ENCODE data around the gene SLIT3. TPM values are rescaled to one million over a fixed set of nuclear protein-coding genes. Genes with fewer than 3 reads are reported as not detected.

Gene SLIT3
- total RNA-seq, 1 experiment from 2014 or later: 0.10 TPM

GRCh38 chr5:168950241-168950951 is 350.5 kb downstream of the SLIT3 start:
- no TSS peak for BruUV-seq (replicated peaks)
- no peak overlapping the region for H3K27ac ChIP-seq (ENCODE audit: low read depth, low read length)
- no peaks in the 10 kb centered on the region for H3K79me2 ChIP-seq (ENCODE audit: insufficient read depth, low read length)
- H3K4me3 ChIP-seq (replicated peaks in 1 of 2; ENCODE audit: low read depth in 1 of 2, low read length in 2 of 2): no peak overlapping the region
- no peaks in the 10 kb centered on the region for H3K36me3 ChIP-seq (ENCODE audit: control insufficient read depth in 1 of 2, insufficient read depth in 2 of 2, low read length in 2 of 2)
- no peak overlapping the region for H3K4me2 ChIP-seq (ENCODE audit: low read length)
- ATAC-seq (no peak), DNase-seq (ENCODE audit: low read depth, low spot score) (no peak)
- H4K20me1 ChIP-seq (ENCODE audit: insufficient read depth): no peaks in the 10 kb centered on the region
- H3K27me3 ChIP-seq (ENCODE audit: insufficient read depth, low read length): no peaks in the 10 kb centered on the region
- intact Hi-C loops (cut with micrococcal nuclease): no loop called here
- ChIA-PET CTCF (no interaction called here), POLR2A (no interaction called here), RAD21 (ENCODE audit: low non-redundant PET in 1 of 2, low total read pairs in 2 of 2, uncharacterized antibody in 2 of 2, unreplicated experiment in 2 of 2) (no interaction called here)
- H3K9ac ChIP-seq (ENCODE audit: low read length): no peak overlapping the region
- H3K9me2 ChIP-seq (ENCODE audit: insufficient read depth): no peaks in the 10 kb centered on the region
- no peak overlapping the region for H2AFZ ChIP-seq (ENCODE audit: low read depth, low read length, poor library complexity, severe bottlenecking)
- H3K4me1 ChIP-seq (ENCODE audit: control insufficient read depth in 1 of 2, insufficient read depth in 2 of 2, low read length in 2 of 2): no peaks in the 10 kb centered on the region
- no peak for TF ChIP-seq JUND (IDR thresholded peaks at IDR 0.05)
- TF ChIP-seq POLR2A (IDR thresholded peaks at IDR 0.05; ENCODE audit: borderline replicate concordance, extremely low read depth, insufficient read depth, insufficient read length): no peak
- TF ChIP-seq ELF1 (IDR thresholded peaks at IDR 0.05; ENCODE audit: borderline replicate concordance, low read depth): no peak
- no peak for TF ChIP-seq CTCF (IDR thresholded peaks at IDR 0.05 in 2 of 3, conservative IDR thresholded peaks at IDR 0.05 in 1 of 3; ENCODE audit: borderline replicate concordance in 1 of 3, insufficient read depth in 1 of 3, low read depth in 2 of 3, low read length in 2 of 3)
- TF ChIP-seq, protein P1, sequence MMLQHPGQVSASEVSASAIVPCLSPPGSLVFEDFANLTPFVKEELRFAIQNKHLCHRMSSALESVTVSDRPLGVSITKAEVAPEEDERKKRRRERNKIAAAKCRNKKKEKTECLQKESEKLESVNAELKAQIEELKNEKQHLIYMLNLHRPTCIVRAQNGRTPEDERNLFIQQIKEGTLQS (IDR thresholded peaks at IDR 0.05): no peak
- no peak for TF ChIP-seq YY1 (IDR thresholded peaks at IDR 0.05; ENCODE audit: extremely low read depth, insufficient replicate concordance, low read depth, low read length)
- TF ChIP-seq SRF (IDR thresholded peaks at IDR 0.05; ENCODE audit: low read depth): no peak
- TF ChIP-seq EZH2phosphoT487 (IDR thresholded peaks at IDR 0.05; ENCODE audit: borderline replicate concordance): no peak
- no peak for TF ChIP-seq POLR2AphosphoS5 (IDR thresholded peaks at IDR 0.05; ENCODE audit: low read depth, low read length)
- no peak for TF ChIP-seq MAX (IDR thresholded peaks at IDR 0.05)
- TF ChIP-seq TCF7L2 (IDR thresholded peaks at IDR 0.05; ENCODE audit: borderline replicate concordance, extremely low read depth, insufficient read depth, insufficient read length): no peak
- TF ChIP-seq EGR1 (IDR thresholded peaks at IDR 0.05; ENCODE audit: low read depth): no peak
- TF ChIP-seq, protein P2, sequence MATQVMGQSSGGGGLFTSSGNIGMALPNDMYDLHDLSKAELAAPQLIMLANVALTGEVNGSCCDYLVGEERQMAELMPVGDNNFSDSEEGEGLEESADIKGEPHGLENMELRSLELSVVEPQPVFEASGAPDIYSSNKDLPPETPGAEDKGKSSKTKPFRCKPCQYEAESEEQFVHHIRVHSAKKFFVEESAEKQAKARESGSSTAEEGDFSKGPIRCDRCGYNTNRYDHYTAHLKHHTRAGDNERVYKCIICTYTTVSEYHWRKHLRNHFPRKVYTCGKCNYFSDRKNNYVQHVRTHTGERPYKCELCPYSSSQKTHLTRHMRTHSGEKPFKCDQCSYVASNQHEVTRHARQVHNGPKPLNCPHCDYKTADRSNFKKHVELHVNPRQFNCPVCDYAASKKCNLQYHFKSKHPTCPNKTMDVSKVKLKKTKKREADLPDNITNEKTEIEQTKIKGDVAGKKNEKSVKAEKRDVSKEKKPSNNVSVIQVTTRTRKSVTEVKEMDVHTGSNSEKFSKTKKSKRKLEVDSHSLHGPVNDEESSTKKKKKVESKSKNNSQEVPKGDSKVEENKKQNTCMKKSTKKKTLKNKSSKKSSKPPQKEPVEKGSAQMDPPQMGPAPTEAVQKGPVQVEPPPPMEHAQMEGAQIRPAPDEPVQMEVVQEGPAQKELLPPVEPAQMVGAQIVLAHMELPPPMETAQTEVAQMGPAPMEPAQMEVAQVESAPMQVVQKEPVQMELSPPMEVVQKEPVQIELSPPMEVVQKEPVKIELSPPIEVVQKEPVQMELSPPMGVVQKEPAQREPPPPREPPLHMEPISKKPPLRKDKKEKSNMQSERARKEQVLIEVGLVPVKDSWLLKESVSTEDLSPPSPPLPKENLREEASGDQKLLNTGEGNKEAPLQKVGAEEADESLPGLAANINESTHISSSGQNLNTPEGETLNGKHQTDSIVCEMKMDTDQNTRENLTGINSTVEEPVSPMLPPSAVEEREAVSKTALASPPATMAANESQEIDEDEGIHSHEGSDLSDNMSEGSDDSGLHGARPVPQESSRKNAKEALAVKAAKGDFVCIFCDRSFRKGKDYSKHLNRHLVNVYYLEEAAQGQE (IDR thresholded peaks at IDR 0.05; ENCODE audit: low read depth): no peak
- TF ChIP-seq SP1 (IDR thresholded peaks at IDR 0.05; ENCODE audit: low read depth): no peak
- no peak for TF ChIP-seq CBX3 (IDR thresholded peaks at IDR 0.05; ENCODE audit: low read depth)
- no peak for TF ChIP-seq CEBPB (IDR thresholded peaks at IDR 0.05; ENCODE audit: low read depth)
- TF ChIP-seq, protein P3, sequence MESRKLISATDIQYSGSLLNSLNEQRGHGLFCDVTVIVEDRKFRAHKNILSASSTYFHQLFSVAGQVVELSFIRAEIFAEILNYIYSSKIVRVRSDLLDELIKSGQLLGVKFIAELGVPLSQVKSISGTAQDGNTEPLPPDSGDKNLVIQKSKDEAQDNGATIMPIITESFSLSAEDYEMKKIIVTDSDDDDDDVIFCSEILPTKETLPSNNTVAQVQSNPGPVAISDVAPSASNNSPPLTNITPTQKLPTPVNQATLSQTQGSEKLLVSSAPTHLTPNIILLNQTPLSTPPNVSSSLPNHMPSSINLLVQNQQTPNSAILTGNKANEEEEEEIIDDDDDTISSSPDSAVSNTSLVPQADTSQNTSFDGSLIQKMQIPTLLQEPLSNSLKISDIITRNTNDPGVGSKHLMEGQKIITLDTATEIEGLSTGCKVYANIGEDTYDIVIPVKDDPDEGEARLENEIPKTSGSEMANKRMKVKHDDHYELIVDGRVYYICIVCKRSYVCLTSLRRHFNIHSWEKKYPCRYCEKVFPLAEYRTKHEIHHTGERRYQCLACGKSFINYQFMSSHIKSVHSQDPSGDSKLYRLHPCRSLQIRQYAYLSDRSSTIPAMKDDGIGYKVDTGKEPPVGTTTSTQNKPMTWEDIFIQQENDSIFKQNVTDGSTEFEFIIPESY (IDR thresholded peaks at IDR 0.05; ENCODE audit: extremely low read depth, insufficient replicate concordance, low read length): no peak
- H3K9me3 ChIP-seq (ENCODE audit: control insufficient read depth in 1 of 2, insufficient read depth in 1 of 2, low read depth in 1 of 2, low read length in 2 of 2): no peaks in the 10 kb centered on the region

All from HCT116 (cell line).